HEK293 (cell line): ENCODE results near the gene PEPD.
A peak's percentile ranks its signal among the peaks of the same experiment; 100 is the strongest.

ENCODE experiments used
- GLI2 ChIP-seq: fragments of 450-650 bp; formaldehyde crosslinking; IDR thresholded peaks from 2 replicates; pipeline ENCODE4; 2017; ENCODE audit warnings: missing biosample characterization, missing genetic modification characterization, low read depth, borderline replicate concordance
- KLF1 ChIP-seq: fragments of 450-650 bp; formaldehyde crosslinking; IDR thresholded peaks from 2 replicates; pipeline ENCODE4 v1.5.1; 2016; ENCODE audit warnings: missing biosample characterization, missing genetic modification characterization
- KLF7 ChIP-seq: fragments of 450-650 bp; formaldehyde crosslinking; IDR thresholded peaks from 2 replicates; pipeline ENCODE4 v1.5.1; 2016; ENCODE audit warnings: missing biosample characterization, missing genetic modification characterization, borderline replicate concordance
- SETDB1 ChIP-seq: IDR thresholded peaks from one replicate; pipeline ENCODE4 v1.6.1; 2017; ENCODE audit warnings: mild to moderate bottlenecking, low read length, moderate library complexity, mixed read lengths; ENCODE audit not compliant: insufficient read length
- WT1 ChIP-seq: fragments of 450-650 bp; formaldehyde crosslinking; IDR thresholded peaks from 2 replicates; pipeline ENCODE4 v1.5.1; 2016; ENCODE audit warnings: missing biosample characterization, missing genetic modification characterization
- ZNF10 ChIP-seq: fragments of 450-650 bp; formaldehyde crosslinking; IDR thresholded peaks from 2 replicates; pipeline ENCODE4 v1.5.1; 2017; ENCODE audit warnings: missing biosample characterization, missing genetic modification characterization
- ZNF112 ChIP-seq: fragments of 450-650 bp; formaldehyde crosslinking; IDR thresholded peaks from 2 replicates; pipeline ENCODE4 v1.5.0; 2017; ENCODE audit warnings: missing biosample characterization, missing genetic modification characterization
- ZNF138 ChIP-seq: fragments of 450-650 bp; formaldehyde crosslinking; IDR thresholded peaks from 2 replicates; pipeline ENCODE4 v1.5.1; 2016; ENCODE audit warnings: missing biosample characterization, missing genetic modification characterization, borderline replicate concordance
- ZNF155 ChIP-seq: fragments of 450-650 bp; formaldehyde crosslinking; IDR thresholded peaks from 2 replicates; pipeline ENCODE4 v1.5.1; 2016; ENCODE audit warnings: missing biosample characterization, missing genetic modification characterization
- ZNF239 ChIP-seq: fragments of 450-650 bp; formaldehyde crosslinking; IDR thresholded peaks from 2 replicates; pipeline ENCODE4 v1.5.1; 2016; ENCODE audit warnings: missing biosample characterization, missing genetic modification characterization
- ZNF274 ChIP-seq, 2 experiments: fragments of 200-500 bp in 1 of 2; fragments of 450-650 bp in 1 of 2; sonication (Bioruptor generic) in 1 of 2; formaldehyde crosslinking in 1 of 2; IDR thresholded peaks; 2 replicates each; pipeline versions ENCODE4 v1.5.1 to v1.6.1; 2014 to 2016; ENCODE audit warnings: borderline replicate concordance in 1 of 2, inconsistent platforms in 1 of 2, low read length in 1 of 2, missing biosample characterization in 1 of 2, missing genetic modification characterization in 1 of 2
- ZNF530 ChIP-seq: fragments of 450-650 bp; formaldehyde crosslinking; IDR thresholded peaks from 2 replicates; pipeline ENCODE4 v1.5.1; 2016; ENCODE audit warnings: low read depth, missing biosample characterization, missing genetic modification characterization
- ZNF548 ChIP-seq: fragments of 450-650 bp; formaldehyde crosslinking; IDR thresholded peaks from 2 replicates; pipeline ENCODE4 v1.5.1; 2016; ENCODE audit warnings: missing biosample characterization, missing genetic modification characterization
- ZNF677 ChIP-seq: fragments of 450-650 bp; IDR thresholded peaks from 2 replicates; pipeline ENCODE4 v1.5.0; 2018; ENCODE audit warnings: missing biosample characterization, mild to moderate bottlenecking, missing genetic modification characterization, moderate library complexity
- ZNF76 ChIP-seq: fragments of 450-650 bp; formaldehyde crosslinking; IDR thresholded peaks from 2 replicates; pipeline ENCODE4; 2016; ENCODE audit warnings: low read depth, missing biosample characterization, missing genetic modification characterization, borderline replicate concordance
- ZSCAN23 ChIP-seq: fragments of 450-650 bp; formaldehyde crosslinking; IDR thresholded peaks from 2 replicates; pipeline ENCODE4 v1.5.1; 2016; ENCODE audit warnings: missing biosample characterization, missing genetic modification characterization
- TF ChIP-seq, protein P1 (sequence below): fragments of 450-650 bp; formaldehyde crosslinking; IDR thresholded peaks from 2 replicates; pipeline ENCODE4 v1.5.1; 2016; ENCODE audit warnings: missing biosample characterization, missing genetic modification characterization
- TF ChIP-seq, protein P2 (sequence below): fragments of 450-650 bp; formaldehyde crosslinking; IDR thresholded peaks from 2 replicates; pipeline ENCODE4 v1.5.1; 2017; ENCODE audit warnings: missing biosample characterization, missing genetic modification characterization
- TF ChIP-seq, protein P3 (sequence below): fragments of 450-650 bp; formaldehyde crosslinking; IDR thresholded peaks from 2 replicates; pipeline ENCODE4 v1.5.1; 2016; ENCODE audit warnings: missing biosample characterization, missing genetic modification characterization
- TF ChIP-seq, protein P4 (sequence below): fragments of 450-650 bp; formaldehyde crosslinking; IDR thresholded peaks from 2 replicates; pipeline ENCODE4 v1.5.1; 2016; ENCODE audit warnings: missing biosample characterization, missing genetic modification characterization
- TF ChIP-seq, protein P5 (sequence below): fragments of 450-650 bp; formaldehyde crosslinking; IDR thresholded peaks from 2 replicates; pipeline ENCODE4 v1.5.1; 2016; ENCODE audit warnings: missing biosample characterization, missing genetic modification characterization
- TF ChIP-seq, protein P6 (sequence below): fragments of 450-650 bp; formaldehyde crosslinking; conservative IDR thresholded peaks from 2 replicates; pipeline ENCODE4 v1.5.1; 2016; ENCODE audit warnings: low read depth, missing biosample characterization, missing genetic modification characterization

PEPD gene

DNA sequence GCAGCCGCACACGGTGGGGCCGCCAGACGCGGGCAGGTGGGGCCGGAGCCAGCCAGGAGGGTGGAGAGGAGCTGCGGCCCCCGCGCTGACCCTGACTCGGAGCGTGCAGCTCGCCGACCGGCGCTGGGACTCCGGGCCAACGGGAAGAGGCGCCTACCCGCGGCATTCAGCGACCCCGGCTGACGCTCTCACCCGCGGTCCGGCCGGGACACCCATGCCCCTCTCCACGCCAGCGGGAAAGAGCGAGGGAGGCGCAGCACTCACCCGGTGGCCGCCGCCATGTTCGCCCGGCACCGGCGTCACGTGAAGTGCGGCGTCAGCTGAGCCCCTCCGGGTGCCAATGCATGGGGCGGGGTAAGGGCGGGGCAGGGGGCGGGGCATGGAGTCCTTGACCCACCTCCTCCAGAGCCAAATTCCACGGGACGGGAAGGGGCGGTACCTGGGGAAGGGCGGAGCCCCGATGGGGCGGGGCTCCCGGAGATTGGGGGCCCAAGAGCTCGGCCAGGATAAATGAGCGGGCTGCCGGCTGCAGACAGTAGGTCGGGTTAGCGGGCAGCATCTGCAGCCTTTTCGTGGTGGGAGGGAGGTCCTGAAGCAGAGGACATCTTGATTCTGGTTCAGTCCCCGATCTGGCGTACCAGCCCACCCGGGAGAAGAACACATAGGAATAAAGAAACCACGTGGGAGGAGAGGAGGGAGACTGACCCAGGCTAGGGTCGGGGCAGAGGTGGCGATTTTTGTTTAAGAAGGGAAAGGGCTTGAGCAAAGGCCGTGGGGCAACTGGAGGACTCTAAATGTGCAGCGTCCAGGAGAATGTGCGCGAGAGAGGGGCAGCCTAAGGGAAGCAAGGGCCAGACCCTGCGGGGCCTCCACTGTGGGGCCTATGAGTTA, at the start of gene PEPD (continued):
- TF ChIP-seq, protein P1, sequence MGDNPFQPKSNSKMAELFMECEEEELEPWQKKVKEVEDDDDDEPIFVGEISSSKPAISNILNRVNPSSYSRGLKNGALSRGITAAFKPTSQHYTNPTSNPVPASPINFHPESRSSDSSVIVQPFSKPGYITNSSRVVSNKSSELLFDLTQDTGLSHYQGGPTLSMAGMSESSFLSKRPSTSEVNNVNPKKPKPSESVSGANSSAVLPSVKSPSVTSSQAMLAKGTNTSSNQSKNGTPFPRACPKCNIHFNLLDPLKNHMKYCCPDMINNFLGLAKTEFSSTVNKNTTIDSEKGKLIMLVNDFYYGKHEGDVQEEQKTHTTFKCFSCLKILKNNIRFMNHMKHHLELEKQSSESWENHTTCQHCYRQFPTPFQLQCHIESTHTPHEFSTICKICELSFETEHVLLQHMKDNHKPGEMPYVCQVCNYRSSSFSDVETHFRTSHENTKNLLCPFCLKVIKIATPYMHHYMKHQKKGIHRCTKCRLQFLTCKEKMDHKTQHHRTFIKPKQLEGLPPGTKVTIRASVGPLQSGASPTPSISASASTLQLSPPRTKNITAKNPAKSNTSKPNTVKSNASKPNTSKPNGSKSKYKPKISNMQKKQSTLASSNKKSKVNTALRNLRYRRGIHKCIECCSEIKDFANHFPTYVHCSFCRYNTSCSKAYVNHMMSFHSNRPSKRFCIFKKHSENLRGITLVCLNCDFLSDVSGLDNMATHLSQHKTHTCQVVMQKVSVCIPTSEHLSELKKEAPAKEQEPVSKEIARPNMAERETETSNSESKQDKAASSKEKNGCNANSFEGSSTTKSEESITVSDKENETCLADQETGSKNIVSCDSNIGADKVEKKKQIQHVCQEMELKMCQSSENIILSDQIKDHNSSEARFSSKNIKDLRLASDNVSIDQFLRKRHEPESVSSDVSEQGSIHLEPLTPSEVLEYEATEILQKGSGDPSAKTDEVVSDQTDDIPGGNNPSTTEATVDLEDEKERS (tag by site-specific recombination): no peak
- TF ChIP-seq WT1 (tag by site-specific recombination) (peak; percentile 49; the same call in 1 of the 2 replicates), ZNF112 (tag by site-specific recombination) (no peak), ZNF155 (tag by site-specific recombination) (no peak), ZSCAN23 (tag by site-specific recombination) (peak; percentile 76; the same call in 1 of the 2 replicates), ZNF548 (tag by site-specific recombination) (peak; percentile 27; the same call in 1 of the 2 replicates), KLF7 (tag by site-specific recombination) (peak; percentile 98), ZNF138 (no peak), KLF1 (tag by site-specific recombination) (peak; percentile 97), ZNF677 (tag by site-specific recombination) (peak; percentile 55; the same call in 1 of the 2 replicates), ZNF530 (no peak), ZNF76 (tag by site-specific recombination) (peak; percentile 68; the same call in 1 of the 2 replicates), ZNF239 (tag by site-specific recombination) (0 out of 2 replicates have a peak, but pooled peaks have one; percentile 51), ZNF10 (tag by site-specific recombination) (no peak; the same call in 1 of the 2 replicates), ZNF274 (IDR thresholded peaks at IDR 0.05; ENCODE audit: low read length) (no peak), ZNF274 (tag by site-specific recombination; IDR thresholded peaks at IDR 0.05; ENCODE audit: borderline replicate concordance) (no peak), GLI2 (tag by site-specific recombination) (no peak), SETDB1 (no peak)
- TF ChIP-seq, protein P2, sequence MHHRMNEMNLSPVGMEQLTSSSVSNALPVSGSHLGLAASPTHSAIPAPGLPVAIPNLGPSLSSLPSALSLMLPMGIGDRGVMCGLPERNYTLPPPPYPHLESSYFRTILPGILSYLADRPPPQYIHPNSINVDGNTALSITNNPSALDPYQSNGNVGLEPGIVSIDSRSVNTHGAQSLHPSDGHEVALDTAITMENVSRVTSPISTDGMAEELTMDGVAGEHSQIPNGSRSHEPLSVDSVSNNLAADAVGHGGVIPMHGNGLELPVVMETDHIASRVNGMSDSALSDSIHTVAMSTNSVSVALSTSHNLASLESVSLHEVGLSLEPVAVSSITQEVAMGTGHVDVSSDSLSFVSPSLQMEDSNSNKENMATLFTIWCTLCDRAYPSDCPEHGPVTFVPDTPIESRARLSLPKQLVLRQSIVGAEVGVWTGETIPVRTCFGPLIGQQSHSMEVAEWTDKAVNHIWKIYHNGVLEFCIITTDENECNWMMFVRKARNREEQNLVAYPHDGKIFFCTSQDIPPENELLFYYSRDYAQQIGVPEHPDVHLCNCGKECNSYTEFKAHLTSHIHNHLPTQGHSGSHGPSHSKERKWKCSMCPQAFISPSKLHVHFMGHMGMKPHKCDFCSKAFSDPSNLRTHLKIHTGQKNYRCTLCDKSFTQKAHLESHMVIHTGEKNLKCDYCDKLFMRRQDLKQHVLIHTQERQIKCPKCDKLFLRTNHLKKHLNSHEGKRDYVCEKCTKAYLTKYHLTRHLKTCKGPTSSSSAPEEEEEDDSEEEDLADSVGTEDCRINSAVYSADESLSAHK (tag by site-specific recombination): peak; percentile 73
- TF ChIP-seq, protein P3, sequence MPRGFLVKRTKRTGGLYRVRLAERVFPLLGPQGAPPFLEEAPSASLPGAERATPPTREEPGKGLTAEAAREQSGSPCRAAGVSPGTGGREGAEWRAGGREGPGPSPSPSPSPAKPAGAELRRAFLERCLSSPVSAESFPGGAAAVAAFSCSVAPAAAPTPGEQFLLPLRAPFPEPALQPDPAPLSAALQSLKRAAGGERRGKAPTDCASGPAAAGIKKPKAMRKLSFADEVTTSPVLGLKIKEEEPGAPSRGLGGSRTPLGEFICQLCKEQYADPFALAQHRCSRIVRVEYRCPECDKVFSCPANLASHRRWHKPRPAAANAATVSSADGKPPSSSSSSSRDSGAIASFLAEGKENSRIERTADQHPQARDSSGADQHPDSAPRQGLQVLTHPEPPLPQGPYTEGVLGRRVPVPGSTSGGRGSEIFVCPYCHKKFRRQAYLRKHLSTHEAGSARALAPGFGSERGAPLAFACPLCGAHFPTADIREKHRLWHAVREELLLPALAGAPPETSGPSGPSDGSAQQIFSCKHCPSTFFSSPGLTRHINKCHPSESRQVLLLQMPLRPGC (tag by site-specific recombination): peak; percentile 91
- TF ChIP-seq, protein P4, sequence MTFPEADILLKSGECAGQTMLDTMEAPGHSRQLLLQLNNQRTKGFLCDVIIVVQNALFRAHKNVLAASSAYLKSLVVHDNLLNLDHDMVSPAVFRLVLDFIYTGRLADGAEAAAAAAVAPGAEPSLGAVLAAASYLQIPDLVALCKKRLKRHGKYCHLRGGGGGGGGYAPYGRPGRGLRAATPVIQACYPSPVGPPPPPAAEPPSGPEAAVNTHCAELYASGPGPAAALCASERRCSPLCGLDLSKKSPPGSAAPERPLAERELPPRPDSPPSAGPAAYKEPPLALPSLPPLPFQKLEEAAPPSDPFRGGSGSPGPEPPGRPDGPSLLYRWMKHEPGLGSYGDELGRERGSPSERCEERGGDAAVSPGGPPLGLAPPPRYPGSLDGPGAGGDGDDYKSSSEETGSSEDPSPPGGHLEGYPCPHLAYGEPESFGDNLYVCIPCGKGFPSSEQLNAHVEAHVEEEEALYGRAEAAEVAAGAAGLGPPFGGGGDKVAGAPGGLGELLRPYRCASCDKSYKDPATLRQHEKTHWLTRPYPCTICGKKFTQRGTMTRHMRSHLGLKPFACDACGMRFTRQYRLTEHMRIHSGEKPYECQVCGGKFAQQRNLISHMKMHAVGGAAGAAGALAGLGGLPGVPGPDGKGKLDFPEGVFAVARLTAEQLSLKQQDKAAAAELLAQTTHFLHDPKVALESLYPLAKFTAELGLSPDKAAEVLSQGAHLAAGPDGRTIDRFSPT (tag by site-specific recombination): peak; percentile 100
- TF ChIP-seq, protein P5, sequence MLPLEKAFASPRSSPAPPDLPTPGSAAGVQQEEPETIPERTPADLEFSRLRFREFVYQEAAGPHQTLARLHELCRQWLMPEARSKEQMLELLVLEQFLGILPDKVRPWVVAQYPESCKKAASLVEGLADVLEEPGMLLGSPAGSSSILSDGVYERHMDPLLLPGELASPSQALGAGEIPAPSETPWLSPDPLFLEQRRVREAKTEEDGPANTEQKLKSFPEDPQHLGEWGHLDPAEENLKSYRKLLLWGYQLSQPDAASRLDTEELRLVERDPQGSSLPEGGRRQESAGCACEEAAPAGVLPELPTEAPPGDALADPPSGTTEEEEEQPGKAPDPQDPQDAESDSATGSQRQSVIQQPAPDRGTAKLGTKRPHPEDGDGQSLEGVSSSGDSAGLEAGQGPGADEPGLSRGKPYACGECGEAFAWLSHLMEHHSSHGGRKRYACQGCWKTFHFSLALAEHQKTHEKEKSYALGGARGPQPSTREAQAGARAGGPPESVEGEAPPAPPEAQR: peak; percentile 84; the same call in 1 of the 2 replicates
- TF ChIP-seq, protein P6, sequence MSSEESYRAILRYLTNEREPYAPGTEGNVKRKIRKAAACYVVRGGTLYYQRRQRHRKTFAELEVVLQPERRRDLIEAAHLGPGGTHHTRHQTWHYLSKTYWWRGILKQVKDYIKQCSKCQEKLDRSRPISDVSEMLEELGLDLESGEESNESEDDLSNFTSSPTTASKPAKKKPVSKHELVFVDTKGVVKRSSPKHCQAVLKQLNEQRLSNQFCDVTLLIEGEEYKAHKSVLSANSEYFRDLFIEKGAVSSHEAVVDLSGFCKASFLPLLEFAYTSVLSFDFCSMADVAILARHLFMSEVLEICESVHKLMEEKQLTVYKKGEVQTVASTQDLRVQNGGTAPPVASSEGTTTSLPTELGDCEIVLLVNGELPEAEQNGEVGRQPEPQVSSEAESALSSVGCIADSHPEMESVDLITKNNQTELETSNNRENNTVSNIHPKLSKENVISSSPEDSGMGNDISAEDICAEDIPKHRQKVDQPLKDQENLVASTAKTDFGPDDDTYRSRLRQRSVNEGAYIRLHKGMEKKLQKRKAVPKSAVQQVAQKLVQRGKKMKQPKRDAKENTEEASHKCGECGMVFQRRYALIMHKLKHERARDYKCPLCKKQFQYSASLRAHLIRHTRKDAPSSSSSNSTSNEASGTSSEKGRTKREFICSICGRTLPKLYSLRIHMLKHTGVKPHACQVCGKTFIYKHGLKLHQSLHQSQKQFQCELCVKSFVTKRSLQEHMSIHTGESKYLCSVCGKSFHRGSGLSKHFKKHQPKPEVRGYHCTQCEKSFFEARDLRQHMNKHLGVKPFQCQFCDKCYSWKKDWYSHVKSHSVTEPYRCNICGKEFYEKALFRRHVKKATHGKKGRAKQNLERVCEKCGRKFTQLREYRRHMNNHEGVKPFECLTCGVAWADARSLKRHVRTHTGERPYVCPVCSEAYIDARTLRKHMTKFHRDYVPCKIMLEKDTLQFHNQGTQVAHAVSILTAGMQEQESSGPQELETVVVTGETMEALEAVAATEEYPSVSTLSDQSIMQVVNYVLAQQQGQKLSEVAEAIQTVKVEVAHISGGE (tag by site-specific recombination): peak; percentile 12; the same call in 1 of the 2 replicates
